Kidney (tissue), 14 donors: ENCODE results near the gene ZNF341. TPM values are rescaled to one million over a fixed set of nuclear protein-coding genes. Genes with fewer than 3 reads are reported as not detected.
A peak's percentile ranks its signal among the peaks of the same experiment; 100 is the strongest.

Experiments
- DNase-seq, 5 donors: peaks; one replicate each; pipeline ENCODE4 v3.0.0-alpha.2; 2013 to 2020
- FAIRE-seq: peaks from 2 replicates; lab custom pipeline; 2012; peaks lifted over from hg19 to GRCh38; lab: Jason Lieb, UNC
- H3K27ac ChIP-seq, 2 donors: one replicate each; pipeline ENCODE4 v1.7.0; 2013; ENCODE audit warnings: low read depth in 2 of 2, low read length in 2 of 2, inconsistent platforms in 1 of 2
- H3K27me3 ChIP-seq: one replicate; pipeline ENCODE4 v1.7.1; 2013; ENCODE audit warnings: low read length, inconsistent platforms; ENCODE audit not compliant: control insufficient read depth, insufficient read depth
- H3K36me3 ChIP-seq, 3 donors: one replicate each; pipeline versions ENCODE4 v1.7.0 to v1.7.1; 2013; ENCODE audit warnings: low read length in 3 of 3, control low read depth in 1 of 3, inconsistent platforms in 1 of 3; ENCODE audit not compliant: insufficient read depth in 3 of 3, control insufficient read depth in 2 of 3
- H3K4me1 ChIP-seq, 3 donors: one replicate each; pipeline versions ENCODE4 v1.7.0 to v1.7.1; 2013; ENCODE audit warnings: low read length in 3 of 3, inconsistent platforms in 1 of 3, low read depth in 1 of 3; ENCODE audit not compliant: control insufficient read depth in 2 of 3, insufficient read depth in 2 of 3
- H3K4me3 ChIP-seq, 3 donors: one replicate each; pipeline versions ENCODE4 v1.7.0 to v1.8.1; 2013; ENCODE audit warnings: low read length in 3 of 3, control low read depth in 1 of 3, inconsistent platforms in 1 of 3
- H3K9ac ChIP-seq, 3 donors: one replicate each; pipeline versions ENCODE4 v1.7.0 to v1.7.1; 2013; ENCODE audit warnings: low read length in 3 of 3, control low read depth in 1 of 3, inconsistent platforms in 1 of 3
- H3K9me3 ChIP-seq, 3 donors: one replicate each; pipeline versions ENCODE4 v1.7.0 to v1.7.1; 2013; ENCODE audit warnings: low read length in 3 of 3, control low read depth in 1 of 3, inconsistent platforms in 1 of 3; ENCODE audit not compliant: control insufficient read depth in 2 of 3, insufficient read depth in 1 of 3
- intact Hi-C: fragments of 100-400 bp; cut with DNase I; formaldehyde crosslinking; loops from one replicate; pipeline ENCODE4 v1.11.1; 2022
- polyA plus RNA-seq: library from polyadenylated mRNA; stranded (reverse); fragments of 350-450 nt; fragmentation: Illumina TruSeq; extraction: RNeasy Lipid Tissue Mini Kit (QIAGEN cat#74804); gene quantifications from one replicate; pipeline ENCODE4 v1.2.3, GENCODE V29; 2014; ENCODE audit warnings: low read depth, low replicate concordance; ENCODE audit not compliant: insufficient read depth
- total RNA-seq: library from RNA; stranded (reverse); fragmentation: NEBNext Ultra II Directional; extraction: Animal tissue kit (Norgen Biotek cat#: 25700); gene quantifications from one replicate; pipeline ENCODE4 v1.2.1, GENCODE V29; 2021
- TF ChIP-seq, protein P1 (sequence below): IDR thresholded peaks from 3 replicates; pipeline ENCODE4 v1.5.1; 2012; ENCODE audit warnings: mild to moderate bottlenecking, moderate library complexity, borderline replicate concordance; ENCODE audit not compliant: insufficient read depth; ENCODE audit errors: extremely low read depth
- donor health status: control.
- donor health status: control.
- donor health status: control.
- donor health status: control.
- donor health status: control.
- donor health status: DM: yes; HTN: yes; CAD: no.
- donor health status: Normal renal cell carcinoma (clear cell type).

ZNF341 gene
- total and polyA plus RNA-seq, 2 donors from 2014 or later, result 1.5 to 2.6 TPM

GRCh38 chr20:33719989-33720709, 11.6 kb upstream of the ZNF341 start, which contains the start of gene PXMP4:
Gene PXMP4, minus strand, starts transcription at chr20:33720310. Its CDS starts 103 bp downstream, at chr20:33720207.
- peak; percentile 85 to 97 (median 92) for DNase-seq
- peaks cover 0 to 8% (median 7%) of the 10 kb centered on the region in 3 donors for H3K4me1 ChIP-seq
- TF ChIP-seq, protein P1, sequence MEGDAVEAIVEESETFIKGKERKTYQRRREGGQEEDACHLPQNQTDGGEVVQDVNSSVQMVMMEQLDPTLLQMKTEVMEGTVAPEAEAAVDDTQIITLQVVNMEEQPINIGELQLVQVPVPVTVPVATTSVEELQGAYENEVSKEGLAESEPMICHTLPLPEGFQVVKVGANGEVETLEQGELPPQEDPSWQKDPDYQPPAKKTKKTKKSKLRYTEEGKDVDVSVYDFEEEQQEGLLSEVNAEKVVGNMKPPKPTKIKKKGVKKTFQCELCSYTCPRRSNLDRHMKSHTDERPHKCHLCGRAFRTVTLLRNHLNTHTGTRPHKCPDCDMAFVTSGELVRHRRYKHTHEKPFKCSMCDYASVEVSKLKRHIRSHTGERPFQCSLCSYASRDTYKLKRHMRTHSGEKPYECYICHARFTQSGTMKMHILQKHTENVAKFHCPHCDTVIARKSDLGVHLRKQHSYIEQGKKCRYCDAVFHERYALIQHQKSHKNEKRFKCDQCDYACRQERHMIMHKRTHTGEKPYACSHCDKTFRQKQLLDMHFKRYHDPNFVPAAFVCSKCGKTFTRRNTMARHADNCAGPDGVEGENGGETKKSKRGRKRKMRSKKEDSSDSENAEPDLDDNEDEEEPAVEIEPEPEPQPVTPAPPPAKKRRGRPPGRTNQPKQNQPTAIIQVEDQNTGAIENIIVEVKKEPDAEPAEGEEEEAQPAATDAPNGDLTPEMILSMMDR, result no peak
- H3K27ac ChIP-seq, result peak within 1 kb of the TSS in 1 of 2 donors; percentile 57
- FAIRE-seq, result peak; percentile 92
- H3K27me3 ChIP-seq, result no peaks in the 10 kb centered on the region
- H3K4me3 ChIP-seq, result peak within 1 kb of the TSS; percentile 73 to 94 (median 77)
- H3K9ac ChIP-seq, result peak within 1 kb of the TSS; percentile 54 to 78 (median 63)
- intact Hi-C loops, result no loop called here
- no peaks in the 10 kb centered on the region for H3K9me3 ChIP-seq
- no peaks in the 10 kb centered on the region for H3K36me3 ChIP-seq

DNA sequence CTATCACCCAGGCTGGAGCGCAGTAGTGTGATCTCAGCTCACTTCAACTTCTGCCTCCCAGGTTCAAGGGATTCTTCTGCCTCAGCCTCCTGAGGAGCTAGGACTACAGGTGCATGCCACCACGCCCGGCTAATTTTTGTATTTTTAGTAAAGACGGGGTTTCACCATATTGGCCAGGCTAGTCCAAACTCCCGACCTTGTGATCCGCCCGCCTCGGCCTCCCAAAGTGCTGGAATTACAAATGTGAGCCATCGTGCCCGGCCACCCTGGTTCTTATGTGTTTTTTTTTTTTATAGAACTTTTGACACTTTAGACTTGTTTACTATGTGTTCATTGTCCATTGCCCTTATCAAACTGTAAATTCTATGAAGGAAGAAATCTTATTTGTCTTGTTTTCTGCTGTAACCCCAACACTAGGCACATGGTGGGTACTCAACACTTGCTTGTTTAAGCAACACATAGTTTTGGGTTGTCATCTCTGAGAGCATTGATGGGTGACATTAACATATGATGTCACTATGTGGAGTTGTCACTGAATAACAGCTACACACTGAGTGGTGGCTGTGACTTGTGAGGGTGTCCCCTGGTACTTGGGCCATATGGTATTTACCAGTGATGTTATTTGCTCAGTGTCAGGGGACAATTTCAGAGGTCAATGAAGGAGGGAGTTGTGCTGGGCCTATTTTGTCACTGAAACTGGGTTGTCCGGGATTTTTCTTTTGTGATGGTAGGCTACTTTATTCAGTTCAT, 10.2 kb upstream of the ZNF341 start:
- Histone ChIP-seq H3K27me3 (no peaks in the 10 kb centered on the region), H3K36me3 (no peaks in the 10 kb centered on the region), H3K4me3 (no peak overlapping the region), H3K9me3 (no peaks in the 10 kb centered on the region), H3K9ac (no peak overlapping the region), H3K4me1 (peaks cover 0 to 8% (median 7%) of the 10 kb centered on the region in 3 donors), H3K27ac (no peak overlapping the region)
- DNase-seq, result no peak
- TF ChIP-seq, protein P1, result no peak
- FAIRE-seq, result no peak
- intact Hi-C loops, result no loop called here

DNA sequence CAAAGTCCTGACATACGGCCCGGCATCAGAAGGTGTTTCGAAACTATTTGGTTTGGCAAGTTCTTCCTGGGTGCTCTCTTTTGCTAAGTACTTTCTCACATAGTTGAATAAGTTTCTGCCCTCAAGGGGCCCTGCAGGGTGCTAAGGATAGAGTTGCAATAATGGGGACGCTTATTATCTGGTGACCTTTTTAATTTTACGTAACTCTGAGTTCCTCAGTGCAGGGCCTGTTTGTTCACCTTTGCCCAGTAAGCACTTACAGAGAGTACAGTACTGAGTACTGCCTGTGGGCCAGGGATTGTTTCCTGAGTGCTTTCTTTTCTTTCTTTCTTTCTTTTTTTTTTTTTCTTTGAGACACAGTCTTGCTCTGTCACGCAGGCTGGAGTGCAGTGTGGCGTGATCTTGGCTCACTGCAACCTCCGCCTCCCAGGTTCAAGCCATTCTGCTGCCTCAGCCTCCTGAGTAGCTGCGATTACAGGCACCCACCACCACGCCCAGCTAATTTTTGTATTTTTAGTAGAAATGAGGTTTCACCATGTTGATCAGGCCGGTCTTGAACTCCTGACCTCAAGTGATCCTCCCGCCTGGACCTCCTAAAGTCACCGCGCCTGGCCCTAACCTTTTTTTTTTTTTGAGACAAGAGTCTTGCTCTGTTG, 7.2 kb upstream of the ZNF341 start:
- Histone ChIP-seq H3K4me3 (no peak overlapping the region), H3K27me3 (no peaks in the 10 kb centered on the region), H3K27ac (no peak overlapping the region), H3K9me3 (no peaks in the 10 kb centered on the region), H3K4me1 (peaks cover 0 to 1% (median 1%) of the 10 kb centered on the region in 3 donors), H3K36me3 (no peaks in the 10 kb centered on the region), H3K9ac (no peak overlapping the region)
- no peak for DNase-seq
- intact Hi-C loops, result no loop called here
- no peak for FAIRE-seq
- TF ChIP-seq, protein P1, result no peak
